ENCODE measurements around the gene RAC3.
A peak's percentile ranks its signal among the peaks of the same experiment; 100 is the strongest.

Gene RAC3

DNA sequence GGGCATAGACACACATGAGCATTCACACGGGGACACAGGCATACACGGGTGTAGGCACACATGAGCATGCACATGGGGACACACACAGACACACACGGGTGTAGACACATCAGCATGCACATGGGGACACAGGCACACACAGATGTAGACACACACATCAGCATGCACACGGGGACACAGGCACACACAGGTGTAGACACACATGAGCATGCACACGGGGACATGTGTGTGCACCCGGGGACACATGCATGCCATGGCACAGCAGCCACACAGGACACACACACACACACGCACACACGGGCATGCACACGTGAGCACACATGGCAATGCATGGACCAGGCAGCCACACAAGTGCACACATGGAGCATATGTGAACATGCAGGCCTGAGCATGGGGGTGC, 11.2 kb downstream of the RAC3 start:
- no peak overlapping the region for H3K4me3 ChIP-seq (ENCODE audit: low read length in 2 of 2)
- peaks cover 4 to 5% of the 10 kb centered on the region in 2 donors for H3K4me1 ChIP-seq (ENCODE audit: control insufficient read depth in 2 of 2, insufficient read depth in 2 of 2, low read length in 2 of 2)
- peaks cover 3 to 8% of the 10 kb centered on the region in 2 donors for H3K36me3 ChIP-seq (ENCODE audit: control insufficient read depth in 2 of 2, insufficient read depth in 2 of 2, low read length in 2 of 2)
- no peaks in the 10 kb centered on the region for H3K9me3 ChIP-seq (ENCODE audit: control insufficient read depth in 2 of 2, low read length in 2 of 2)
- no peak overlapping the region for H3K9ac ChIP-seq (ENCODE audit: low read depth in 1 of 2, low read length in 2 of 2)
- no peak overlapping the region for H3K27ac ChIP-seq (ENCODE audit: low read depth in 2 of 2, low read length in 2 of 2)
- no peaks in the 10 kb centered on the region for H3K27me3 ChIP-seq (ENCODE audit: control insufficient read depth in 2 of 2, insufficient read depth in 2 of 2, low read length in 2 of 2)

DNA sequence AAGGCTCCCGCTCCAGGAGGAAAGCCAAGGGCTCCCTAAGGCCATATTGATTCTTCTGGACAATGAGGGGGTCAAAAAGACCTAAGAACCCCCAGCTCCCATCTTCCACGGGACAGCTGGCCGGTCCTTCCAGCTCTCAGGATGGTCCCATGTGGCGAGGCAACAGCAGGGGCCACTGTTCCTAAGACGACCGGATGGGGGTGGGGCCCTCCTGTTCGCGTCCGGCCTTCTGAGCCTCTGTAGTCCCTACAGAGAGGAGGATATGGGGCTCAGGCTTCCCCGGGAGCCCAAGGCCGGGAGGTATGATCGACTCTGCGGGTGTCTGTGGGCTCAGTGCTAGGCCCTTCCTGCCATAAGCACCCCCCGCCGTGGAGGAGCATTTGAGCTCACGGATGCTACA, 12.0 kb downstream of the RAC3 start:
- H3K4me3 ChIP-seq (ENCODE audit: low read length in 2 of 2): no peak overlapping the region
- no peaks in the 10 kb centered on the region for H3K9me3 ChIP-seq (ENCODE audit: control insufficient read depth in 2 of 2, low read length in 2 of 2)
- no peaks in the 10 kb centered on the region for H3K4me1 ChIP-seq (ENCODE audit: control insufficient read depth in 2 of 2, insufficient read depth in 2 of 2, low read length in 2 of 2)
- peaks cover 3 to 8% of the 10 kb centered on the region in 2 donors for H3K36me3 ChIP-seq (ENCODE audit: control insufficient read depth in 2 of 2, insufficient read depth in 2 of 2, low read length in 2 of 2)
- no peak overlapping the region for H3K9ac ChIP-seq (ENCODE audit: low read depth in 1 of 2, low read length in 2 of 2)
- no peak overlapping the region for H3K27ac ChIP-seq (ENCODE audit: low read depth in 2 of 2, low read length in 2 of 2)
- H3K27me3 ChIP-seq (ENCODE audit: control insufficient read depth in 2 of 2, insufficient read depth in 2 of 2, low read length in 2 of 2): no peaks in the 10 kb centered on the region

DNA sequence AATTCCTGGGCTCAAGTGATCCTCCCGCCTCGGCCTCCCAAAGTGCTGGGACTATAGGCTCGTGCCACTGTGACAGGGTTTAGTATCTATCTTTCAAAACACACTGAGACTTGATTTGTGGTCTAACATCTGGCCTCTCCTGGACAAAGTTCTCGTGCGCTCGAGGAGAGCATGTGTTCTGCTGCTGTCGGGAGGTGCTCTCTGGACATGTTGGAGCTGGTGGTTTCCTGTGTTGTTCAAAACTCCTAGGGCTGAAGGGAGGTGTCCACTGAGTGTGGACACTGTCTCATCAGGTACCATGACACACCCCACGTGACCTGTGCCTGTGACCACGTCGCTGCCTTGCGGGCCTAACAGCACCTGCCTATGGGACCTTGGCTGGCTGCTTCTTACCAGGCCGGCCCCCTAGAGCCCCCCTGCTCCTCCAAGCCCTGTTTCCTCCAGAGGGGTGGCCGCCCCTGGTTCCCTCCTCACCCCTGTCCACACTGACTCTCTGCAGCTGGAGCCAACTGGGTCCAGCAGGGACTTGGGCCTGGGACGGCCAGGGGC, 14.5 kb downstream of the RAC3 start:
- no peak overlapping the region for H3K9ac ChIP-seq (ENCODE audit: low read depth in 1 of 2, low read length in 2 of 2)
- H3K4me3 ChIP-seq (ENCODE audit: low read length in 2 of 2): no peak overlapping the region
- no peak overlapping the region for H3K27ac ChIP-seq (ENCODE audit: low read depth in 2 of 2, low read length in 2 of 2)
- H3K4me1 ChIP-seq (ENCODE audit: control insufficient read depth in 2 of 2, insufficient read depth in 2 of 2, low read length in 2 of 2): peaks cover 4 to 6% of the 10 kb centered on the region in 2 donors
- H3K36me3 ChIP-seq (ENCODE audit: control insufficient read depth in 2 of 2, insufficient read depth in 2 of 2, low read length in 2 of 2): peaks cover 3 to 8% of the 10 kb centered on the region in 2 donors
- H3K9me3 ChIP-seq (ENCODE audit: control insufficient read depth in 2 of 2, low read length in 2 of 2): no peaks in the 10 kb centered on the region
- no peaks in the 10 kb centered on the region for H3K27me3 ChIP-seq (ENCODE audit: control insufficient read depth in 2 of 2, insufficient read depth in 2 of 2, low read length in 2 of 2)

DNA sequence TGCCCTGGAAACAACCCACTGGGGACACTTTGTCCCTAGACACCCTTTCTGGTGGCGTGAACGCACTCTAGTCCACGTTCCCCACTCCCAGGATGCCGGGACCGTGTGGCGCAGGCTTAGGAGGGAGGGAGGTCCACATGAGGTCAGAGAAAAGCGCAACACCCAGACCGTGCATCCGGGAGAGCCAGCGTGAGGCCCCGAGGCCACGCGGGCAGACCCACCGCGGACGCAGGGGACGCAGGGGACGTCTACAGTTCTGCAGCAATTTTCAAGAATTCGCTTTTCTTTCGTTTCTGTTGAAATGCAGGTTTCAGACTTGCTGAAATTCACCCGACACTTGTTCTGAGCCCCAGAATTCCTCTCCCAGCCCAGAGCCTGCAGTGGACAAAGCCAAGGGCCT, 15.4 kb downstream of the RAC3 start:
- Histone ChIP-seq H3K4me1 (ENCODE audit: control insufficient read depth in 2 of 2, insufficient read depth in 2 of 2, low read length in 2 of 2) (peaks cover 4 to 6% of the 10 kb centered on the region in 2 donors), H3K4me3 (ENCODE audit: low read length in 2 of 2) (no peak overlapping the region), H3K9me3 (ENCODE audit: control insufficient read depth in 2 of 2, low read length in 2 of 2) (no peaks in the 10 kb centered on the region), H3K9ac (ENCODE audit: low read depth in 1 of 2, low read length in 2 of 2) (no peak overlapping the region), H3K36me3 (ENCODE audit: control insufficient read depth in 2 of 2, insufficient read depth in 2 of 2, low read length in 2 of 2) (peaks cover 3 to 8% of the 10 kb centered on the region in 2 donors), H3K27ac (ENCODE audit: low read depth in 2 of 2, low read length in 2 of 2) (no peak overlapping the region), H3K27me3 (ENCODE audit: control insufficient read depth in 2 of 2, insufficient read depth in 2 of 2, low read length in 2 of 2) (no peaks in the 10 kb centered on the region)

DNA sequence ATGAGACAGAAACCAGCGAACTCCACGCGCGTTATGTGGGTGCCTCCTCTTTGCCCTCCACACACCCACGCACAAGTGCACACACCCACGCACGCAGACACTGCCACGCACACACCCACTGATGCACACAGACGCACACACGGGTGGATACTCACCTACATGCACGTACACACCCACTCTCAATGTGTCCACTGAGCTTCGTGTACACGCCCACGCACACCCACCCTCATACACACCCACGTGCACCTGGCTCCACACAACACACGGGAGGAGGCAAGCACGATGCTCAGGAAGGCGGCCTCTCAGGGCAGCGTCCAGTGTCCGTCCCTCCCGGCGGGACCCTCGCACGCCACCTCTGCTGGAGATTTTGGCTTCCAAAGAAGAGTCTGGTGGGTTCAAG, 15.9 kb downstream of the RAC3 start:
- Histone ChIP-seq H3K4me1 (ENCODE audit: control insufficient read depth in 2 of 2, insufficient read depth in 2 of 2, low read length in 2 of 2) (peaks cover 5 to 8% of the 10 kb centered on the region in 2 donors), H3K9me3 (ENCODE audit: control insufficient read depth in 2 of 2, low read length in 2 of 2) (no peaks in the 10 kb centered on the region), H3K9ac (ENCODE audit: low read depth in 1 of 2, low read length in 2 of 2) (no peak overlapping the region), H3K36me3 (ENCODE audit: control insufficient read depth in 2 of 2, insufficient read depth in 2 of 2, low read length in 2 of 2) (peaks cover 3 to 8% of the 10 kb centered on the region in 2 donors), H3K4me3 (ENCODE audit: low read length in 2 of 2) (no peak overlapping the region), H3K27ac (ENCODE audit: low read depth in 2 of 2, low read length in 2 of 2) (no peak overlapping the region), H3K27me3 (ENCODE audit: control insufficient read depth in 2 of 2, insufficient read depth in 2 of 2, low read length in 2 of 2) (no peaks in the 10 kb centered on the region)

DNA sequence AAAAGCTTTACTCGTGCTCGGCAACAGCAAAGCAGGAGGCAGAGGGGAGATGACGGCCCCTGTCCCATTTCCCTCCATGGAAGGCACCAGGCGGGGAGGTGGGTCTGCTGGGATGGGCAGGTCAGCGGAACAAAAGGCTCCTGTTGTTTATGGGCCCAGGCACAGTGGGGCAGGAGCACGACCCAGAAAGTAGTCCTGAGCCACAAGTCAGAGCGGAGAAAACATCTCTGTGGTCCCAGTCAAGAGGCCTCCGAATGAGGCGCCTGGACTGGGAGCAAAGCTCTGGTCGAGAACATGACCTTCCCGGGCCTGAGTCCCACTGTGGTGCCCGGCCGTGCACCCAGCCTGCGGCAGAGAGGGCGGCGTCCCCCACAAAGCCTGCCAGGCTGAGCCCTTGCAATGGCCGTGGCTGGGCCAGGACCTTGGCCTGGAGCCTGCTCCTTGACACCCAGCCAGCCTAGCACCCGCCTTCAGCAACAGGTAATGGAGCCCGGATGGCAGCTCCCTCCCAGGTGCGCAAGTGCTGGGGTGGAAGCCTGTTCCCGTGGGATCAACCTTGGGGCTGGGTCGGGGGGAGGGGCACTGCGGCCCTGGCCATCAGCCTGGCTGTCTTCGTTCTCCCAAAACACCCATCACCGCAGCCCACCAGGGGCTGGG, 16.6 kb downstream of the RAC3 start:
- peaks cover 12 to 15% of the 10 kb centered on the region in 2 donors for H3K4me1 ChIP-seq (ENCODE audit: control insufficient read depth in 2 of 2, insufficient read depth in 2 of 2, low read length in 2 of 2)
- H3K9ac ChIP-seq (ENCODE audit: low read depth in 1 of 2, low read length in 2 of 2): no peak overlapping the region
- peaks cover 3 to 8% of the 10 kb centered on the region in 2 donors for H3K36me3 ChIP-seq (ENCODE audit: control insufficient read depth in 2 of 2, insufficient read depth in 2 of 2, low read length in 2 of 2)
- H3K9me3 ChIP-seq (ENCODE audit: control insufficient read depth in 2 of 2, low read length in 2 of 2): no peaks in the 10 kb centered on the region
- H3K27me3 ChIP-seq (ENCODE audit: control insufficient read depth in 2 of 2, insufficient read depth in 2 of 2, low read length in 2 of 2): no peaks in the 10 kb centered on the region
- no peak overlapping the region for H3K27ac ChIP-seq (ENCODE audit: low read depth in 2 of 2, low read length in 2 of 2)
- no peak overlapping the region for H3K4me3 ChIP-seq (ENCODE audit: low read length in 2 of 2)

DNA sequence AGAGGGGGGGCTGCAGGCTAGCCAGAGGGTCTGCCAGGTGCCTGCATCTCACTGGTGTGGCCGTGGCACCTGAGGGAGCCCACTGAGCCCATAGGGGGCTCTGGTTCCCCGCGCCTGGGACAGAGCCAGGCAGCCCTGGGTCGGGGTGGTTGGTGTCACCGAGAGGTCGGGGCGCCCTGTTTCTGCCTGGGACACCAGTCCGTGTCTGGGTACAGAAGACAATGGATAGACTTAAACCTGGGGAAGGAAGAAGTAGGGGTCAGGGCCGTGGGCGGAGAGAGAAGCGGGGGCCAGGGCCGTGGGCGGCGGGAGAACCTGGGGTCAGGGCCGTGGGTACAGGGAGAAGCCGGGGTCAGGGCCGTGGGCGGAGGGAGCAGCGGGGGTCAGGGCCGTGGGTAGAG, 17.1 kb downstream of the RAC3 start:
- Histone ChIP-seq H3K4me1 (ENCODE audit: control insufficient read depth in 2 of 2, insufficient read depth in 2 of 2, low read length in 2 of 2) (peaks cover 14 to 20% of the 10 kb centered on the region in 2 donors), H3K27me3 (ENCODE audit: control insufficient read depth in 2 of 2, insufficient read depth in 2 of 2, low read length in 2 of 2) (no peaks in the 10 kb centered on the region), H3K36me3 (ENCODE audit: control insufficient read depth in 2 of 2, insufficient read depth in 2 of 2, low read length in 2 of 2) (peaks cover 3 to 8% of the 10 kb centered on the region in 2 donors), H3K9ac (ENCODE audit: low read depth in 1 of 2, low read length in 2 of 2) (no peak overlapping the region), H3K9me3 (ENCODE audit: control insufficient read depth in 2 of 2, low read length in 2 of 2) (no peaks in the 10 kb centered on the region), H3K27ac (ENCODE audit: low read depth in 2 of 2, low read length in 2 of 2) (no peak overlapping the region), H3K4me3 (ENCODE audit: low read length in 2 of 2) (no peak overlapping the region)

DNA sequence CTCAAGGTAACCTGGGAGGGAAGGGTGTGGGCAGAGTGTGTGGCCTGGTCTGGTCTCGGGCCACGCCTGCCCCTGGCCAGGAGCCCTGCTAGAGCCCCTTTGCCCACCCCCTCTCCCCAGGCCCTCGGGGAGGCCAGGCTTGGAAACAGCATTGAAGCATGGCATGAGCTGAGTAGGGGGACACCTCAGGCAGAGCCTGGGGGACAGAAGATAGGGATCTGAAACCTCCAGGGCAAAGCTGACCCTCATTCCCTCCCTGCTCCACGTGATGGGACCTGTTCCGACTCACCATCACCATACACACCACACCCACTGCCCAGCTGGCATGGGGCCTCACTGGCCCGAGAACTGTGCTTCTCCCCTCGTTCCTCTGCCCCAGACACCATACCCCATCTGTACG, 17.6 kb downstream of the RAC3 start:
- H3K9ac ChIP-seq (ENCODE audit: low read depth in 1 of 2, low read length in 2 of 2): no peak overlapping the region
- peaks cover 6 to 12% of the 10 kb centered on the region in 2 donors for H3K36me3 ChIP-seq (ENCODE audit: control insufficient read depth in 2 of 2, insufficient read depth in 2 of 2, low read length in 2 of 2)
- no peaks in the 10 kb centered on the region for H3K9me3 ChIP-seq (ENCODE audit: control insufficient read depth in 2 of 2, low read length in 2 of 2)
- no peak overlapping the region for H3K27ac ChIP-seq (ENCODE audit: low read depth in 2 of 2, low read length in 2 of 2)
- no peaks in the 10 kb centered on the region for H3K27me3 ChIP-seq (ENCODE audit: control insufficient read depth in 2 of 2, insufficient read depth in 2 of 2, low read length in 2 of 2)
- peaks cover 14 to 20% of the 10 kb centered on the region in 2 donors for H3K4me1 ChIP-seq (ENCODE audit: control insufficient read depth in 2 of 2, insufficient read depth in 2 of 2, low read length in 2 of 2)
- H3K4me3 ChIP-seq (ENCODE audit: low read length in 2 of 2): no peak overlapping the region

DNA sequence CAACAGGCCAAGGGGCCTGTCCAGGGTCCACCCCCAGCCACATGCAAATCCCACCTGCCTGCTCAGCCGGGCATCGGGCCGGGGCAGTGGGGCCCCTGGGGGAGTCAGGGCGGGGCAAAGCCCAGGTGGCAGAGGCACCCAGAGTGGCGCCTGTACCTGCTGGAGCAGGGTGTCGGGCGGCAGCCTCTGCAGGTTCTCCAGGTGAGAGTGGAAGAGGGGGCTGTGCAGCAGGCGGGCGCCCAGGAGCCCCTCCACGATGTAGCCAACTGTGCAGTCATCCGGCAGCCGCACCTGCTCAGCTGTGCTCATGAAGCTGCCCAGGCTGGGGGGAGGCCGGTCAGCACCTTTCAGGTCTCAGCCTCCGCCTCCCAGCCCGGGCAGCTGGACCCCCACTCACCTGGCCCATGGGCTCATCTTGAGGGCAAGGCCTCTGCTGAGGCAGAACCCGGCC, 18.1 kb downstream of the RAC3 start:
- Histone ChIP-seq H3K4me1 (ENCODE audit: control insufficient read depth in 2 of 2, insufficient read depth in 2 of 2, low read length in 2 of 2) (peaks cover 14 to 20% of the 10 kb centered on the region in 2 donors), H3K27me3 (ENCODE audit: control insufficient read depth in 2 of 2, insufficient read depth in 2 of 2, low read length in 2 of 2) (no peaks in the 10 kb centered on the region), H3K9me3 (ENCODE audit: control insufficient read depth in 2 of 2, low read length in 2 of 2) (no peaks in the 10 kb centered on the region), H3K9ac (ENCODE audit: low read depth in 1 of 2, low read length in 2 of 2) (no peak overlapping the region), H3K27ac (ENCODE audit: low read depth in 2 of 2, low read length in 2 of 2) (no peak overlapping the region), H3K4me3 (ENCODE audit: low read length in 2 of 2) (no peak overlapping the region), H3K36me3 (ENCODE audit: control insufficient read depth in 2 of 2, insufficient read depth in 2 of 2, low read length in 2 of 2) (peaks cover 10 to 15% of the 10 kb centered on the region in 2 donors)

DNA sequence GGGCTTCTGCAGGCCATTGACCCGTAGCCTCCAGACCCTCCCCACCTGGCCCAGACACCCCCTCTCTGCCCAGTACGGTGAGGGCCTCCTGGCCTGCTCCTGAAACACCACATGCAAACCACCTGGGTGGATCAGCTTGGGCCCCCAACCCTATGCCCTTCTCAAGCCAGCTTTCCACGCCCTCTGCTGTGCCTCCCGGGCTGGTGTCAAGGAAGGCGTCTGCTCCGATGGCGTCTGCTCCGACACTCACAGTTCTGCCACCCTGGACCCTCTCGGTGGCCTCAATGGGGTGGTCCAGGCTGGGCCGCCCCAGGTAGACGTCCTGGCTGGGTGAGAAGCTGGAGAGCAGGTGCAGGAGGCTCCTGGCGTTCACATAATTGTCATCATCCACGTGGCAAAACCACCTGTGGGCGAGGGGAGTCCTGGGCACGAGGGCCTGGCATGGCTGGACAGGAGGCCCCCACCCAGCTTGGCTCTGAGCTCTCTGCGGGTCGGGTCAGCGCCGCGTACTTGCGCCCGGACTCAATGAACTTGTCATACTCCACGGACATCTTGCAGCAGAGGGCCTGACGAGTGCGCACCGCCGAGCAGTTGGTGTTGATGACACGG, 18.8 kb downstream of the RAC3 start:
- Histone ChIP-seq H3K4me1 (ENCODE audit: control insufficient read depth in 2 of 2, insufficient read depth in 2 of 2, low read length in 2 of 2) (peaks cover 14 to 20% of the 10 kb centered on the region in 2 donors), H3K4me3 (ENCODE audit: low read length in 2 of 2) (peak overlapping the region; percentile 85), H3K9me3 (ENCODE audit: control insufficient read depth in 2 of 2, low read length in 2 of 2) (no peaks in the 10 kb centered on the region), H3K9ac (ENCODE audit: low read depth in 1 of 2, low read length in 2 of 2) (peak overlapping the region in 1 of 2 donors; percentile 66), H3K36me3 (ENCODE audit: control insufficient read depth in 2 of 2, insufficient read depth in 2 of 2, low read length in 2 of 2) (peaks cover 17 to 22% of the 10 kb centered on the region in 2 donors), H3K27me3 (ENCODE audit: control insufficient read depth in 2 of 2, insufficient read depth in 2 of 2, low read length in 2 of 2) (no peaks in the 10 kb centered on the region), H3K27ac (ENCODE audit: low read depth in 2 of 2, low read length in 2 of 2) (no peak overlapping the region)
